ENCODE data around the gene OR52E1. TPM values are rescaled to one million over a fixed set of nuclear protein-coding genes. Genes with fewer than 3 reads are reported as not detected.

OR52E1 gene
- total and polyA plus RNA-seq, 2 of the 8 experiments (the other 6 are each of a cell fraction or from before 2014, with no cell fraction given): not detected

- Histone ChIP-seq H3K4me1 (replicated peaks in 1 of 4; ENCODE audit: control insufficient read depth in 3 of 4, insufficient read depth in 4 of 4, low read length in 3 of 4) (no peaks in the 10 kb centered on the region), H3K79me2 (ENCODE audit: control insufficient read depth in 1 of 2, insufficient read depth in 2 of 2, low read length in 2 of 2) (no peaks in the 10 kb centered on the region), H2BK120ac (replicated peaks; ENCODE audit: low read depth, low read length) (no peak overlapping the region), H3K4ac (replicated peaks; ENCODE audit: insufficient read length, low read depth, low read length) (no peak overlapping the region), H3K27ac (ENCODE audit: low read depth, low read length) (no peak overlapping the region), H3K9me3 (ENCODE audit: insufficient read depth in 2 of 2, low read depth in 1 of 2, low read length in 1 of 2) (no peaks in the 10 kb centered on the region), H3K23me2 (ENCODE audit: low read depth, low read length) (no peaks in the 10 kb centered on the region), H4K91ac (replicated peaks; ENCODE audit: insufficient read length, low read length) (no peak overlapping the region), H3K56ac (replicated peaks; ENCODE audit: insufficient read length, low read depth, low read length) (no peak overlapping the region), H3K79me1 (ENCODE audit: low read depth, low read length) (no peaks in the 10 kb centered on the region), H3K4me2 (ENCODE audit: insufficient read depth in 1 of 2, low read depth in 2 of 2, low read length in 2 of 2) (no peak overlapping the region), H3K18ac (ENCODE audit: extremely low read depth, low read length) (no peak overlapping the region), H2BK15ac (ENCODE audit: low read length) (no peak overlapping the region), H3K14ac (ENCODE audit: insufficient read length) (no peak overlapping the region), H2BK12ac (ENCODE audit: low read depth, low read length) (no peak overlapping the region), H2BK5ac (ENCODE audit: low read depth, low read length) (no peak overlapping the region), H2BK20ac (ENCODE audit: low read length) (no peak overlapping the region), H4K20me1 (replicated peaks in 1 of 2; ENCODE audit: control insufficient read depth in 1 of 2, insufficient read depth in 2 of 2, low read length in 2 of 2) (no peaks in the 10 kb centered on the region), H4K5ac (ENCODE audit: insufficient read length, low read depth, low read length) (no peak overlapping the region), H2AK5ac (ENCODE audit: low read depth, low read length) (no peak overlapping the region), H3K36me3 (ENCODE audit: control insufficient read depth in 2 of 4, insufficient read depth in 4 of 4, low read length in 3 of 4) (no peaks in the 10 kb centered on the region), H3K4me3 (ENCODE audit: extremely low read depth in 1 of 4, insufficient read depth in 2 of 4, low read depth in 3 of 4, low read length in 4 of 4) (no peak overlapping the region), H2AFZ (ENCODE audit: low read length) (no peak overlapping the region), H3K27me3 (replicated peaks in 1 of 4; ENCODE audit: control insufficient read depth in 3 of 4, extremely low read depth in 1 of 4, insufficient read depth in 3 of 4, low read length in 3 of 4) (no peaks in the 10 kb centered on the region), H3K23ac (ENCODE audit: insufficient read length) (no peak overlapping the region), H3K9ac (replicated peaks in 1 of 4; ENCODE audit: extremely low read depth in 1 of 4, low read depth in 3 of 4, low read length in 3 of 4) (no peak overlapping the region), H4K8ac (ENCODE audit: extremely low read depth, insufficient read depth, low read length) (no peak overlapping the region)
- FAIRE-seq (no peak), DNase-seq (ENCODE audit: low read depth in 1 of 2, low spot score in 2 of 2) (no peak)
- ChIA-PET POLR2A (ENCODE audit: partially characterized antibody) (no interaction called here), CTCF (ENCODE audit: partially characterized antibody) (no interaction called here)
- TF ChIP-seq TAF7 (optimal IDR thresholded peaks at IDR 0.05; ENCODE audit: borderline replicate concordance, low read depth, low read length): no peak
- no peak for TF ChIP-seq RXRA (IDR thresholded peaks at IDR 0.05; ENCODE audit: insufficient read depth, low read depth, low read length)
- TF ChIP-seq RAD21 (IDR thresholded peaks at IDR 0.05 in 1 of 2, conservative IDR thresholded peaks at IDR 0.05 in 1 of 2; ENCODE audit: low read depth in 2 of 2, low read length in 2 of 2): no peak
- TF ChIP-seq BACH1 (IDR thresholded peaks at IDR 0.05; ENCODE audit: low read length): no peak
- no peak for TF ChIP-seq HDAC6 (IDR thresholded peaks at IDR 0.05; ENCODE audit: low read depth, low read length)
- no peak for TF ChIP-seq EP300 (IDR thresholded peaks at IDR 0.05; ENCODE audit: borderline replicate concordance in 1 of 2, low read depth in 2 of 2, low read length in 2 of 2)
- no peak for TF ChIP-seq KDM1A (IDR thresholded peaks at IDR 0.05; ENCODE audit: borderline replicate concordance, low read length)
- TF ChIP-seq TBP (IDR thresholded peaks at IDR 0.05; ENCODE audit: low read depth, low read length): no peak
Observed at GRCh38 chr11:5083602-5084001, 14.2 kb downstream of the OR52E1 start.
